ENCODE data around the gene SYCE1. TPM values are rescaled to one million over a fixed set of nuclear protein-coding genes. Genes with fewer than 3 reads are reported as not detected.

Gene SYCE1
- total RNA-seq, 2 donors from 2014 or later = not detected

DNA sequence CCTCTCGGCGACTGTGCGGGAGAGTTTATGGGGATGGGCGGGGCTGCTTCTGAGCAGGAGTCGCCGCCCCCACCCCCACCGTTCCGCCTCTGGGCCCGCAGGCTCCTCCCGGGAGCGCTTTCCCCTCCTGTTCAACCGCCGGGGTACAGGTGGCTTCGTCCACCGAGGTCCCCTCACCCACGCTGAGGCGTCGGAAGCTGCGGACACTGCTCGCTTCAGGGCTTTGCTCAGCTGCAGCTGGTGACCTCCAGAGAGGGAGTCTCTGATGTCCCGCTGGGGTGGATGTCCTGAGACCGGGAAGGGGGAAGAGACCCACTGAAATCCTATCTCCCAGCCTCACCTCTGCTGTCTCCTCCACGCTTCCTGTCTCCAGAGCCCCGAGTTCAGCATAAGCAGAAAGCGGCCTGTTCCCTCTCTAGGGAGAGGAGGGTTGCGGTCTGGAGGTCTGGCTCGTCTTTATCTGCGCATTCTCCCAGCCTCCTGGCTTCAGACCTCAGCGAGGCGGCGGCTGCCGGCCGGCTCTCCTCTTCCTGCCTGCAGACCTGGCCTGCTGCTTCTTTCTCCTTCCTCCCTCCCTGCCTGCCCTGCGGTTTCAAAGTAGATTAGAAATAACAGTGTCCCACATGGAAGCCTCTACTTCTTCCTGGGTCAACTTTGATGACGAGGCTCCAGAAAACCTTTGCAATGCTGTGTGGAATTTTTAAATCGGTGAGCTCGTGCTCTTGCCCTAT lies 36.4 kb downstream of the SYCE1 start:
- Histone ChIP-seq H3K27me3 (peaks cover 32% of the 10 kb centered on the region), H3K9ac (ENCODE audit: low read depth in 2 of 2, low read length in 2 of 2) (no peak overlapping the region), H3K36me3 (no peaks in the 10 kb centered on the region), H3K4me3 (no peak overlapping the region), H3K4me1 (no peaks in the 10 kb centered on the region), H3K9me3 (no peaks in the 10 kb centered on the region), H3K27ac (no peak overlapping the region)
- no peak for DNase-seq
- TF ChIP-seq, protein P1, sequence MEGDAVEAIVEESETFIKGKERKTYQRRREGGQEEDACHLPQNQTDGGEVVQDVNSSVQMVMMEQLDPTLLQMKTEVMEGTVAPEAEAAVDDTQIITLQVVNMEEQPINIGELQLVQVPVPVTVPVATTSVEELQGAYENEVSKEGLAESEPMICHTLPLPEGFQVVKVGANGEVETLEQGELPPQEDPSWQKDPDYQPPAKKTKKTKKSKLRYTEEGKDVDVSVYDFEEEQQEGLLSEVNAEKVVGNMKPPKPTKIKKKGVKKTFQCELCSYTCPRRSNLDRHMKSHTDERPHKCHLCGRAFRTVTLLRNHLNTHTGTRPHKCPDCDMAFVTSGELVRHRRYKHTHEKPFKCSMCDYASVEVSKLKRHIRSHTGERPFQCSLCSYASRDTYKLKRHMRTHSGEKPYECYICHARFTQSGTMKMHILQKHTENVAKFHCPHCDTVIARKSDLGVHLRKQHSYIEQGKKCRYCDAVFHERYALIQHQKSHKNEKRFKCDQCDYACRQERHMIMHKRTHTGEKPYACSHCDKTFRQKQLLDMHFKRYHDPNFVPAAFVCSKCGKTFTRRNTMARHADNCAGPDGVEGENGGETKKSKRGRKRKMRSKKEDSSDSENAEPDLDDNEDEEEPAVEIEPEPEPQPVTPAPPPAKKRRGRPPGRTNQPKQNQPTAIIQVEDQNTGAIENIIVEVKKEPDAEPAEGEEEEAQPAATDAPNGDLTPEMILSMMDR (IDR thresholded peaks at IDR 0.05) = no peak
- intact Hi-C loops (cut with DNase I) = loop anchor here (10.0 kb wide), 2 partner anchors 94 to 204 kb away; no protein-coding TSS in a partner anchor

DNA sequence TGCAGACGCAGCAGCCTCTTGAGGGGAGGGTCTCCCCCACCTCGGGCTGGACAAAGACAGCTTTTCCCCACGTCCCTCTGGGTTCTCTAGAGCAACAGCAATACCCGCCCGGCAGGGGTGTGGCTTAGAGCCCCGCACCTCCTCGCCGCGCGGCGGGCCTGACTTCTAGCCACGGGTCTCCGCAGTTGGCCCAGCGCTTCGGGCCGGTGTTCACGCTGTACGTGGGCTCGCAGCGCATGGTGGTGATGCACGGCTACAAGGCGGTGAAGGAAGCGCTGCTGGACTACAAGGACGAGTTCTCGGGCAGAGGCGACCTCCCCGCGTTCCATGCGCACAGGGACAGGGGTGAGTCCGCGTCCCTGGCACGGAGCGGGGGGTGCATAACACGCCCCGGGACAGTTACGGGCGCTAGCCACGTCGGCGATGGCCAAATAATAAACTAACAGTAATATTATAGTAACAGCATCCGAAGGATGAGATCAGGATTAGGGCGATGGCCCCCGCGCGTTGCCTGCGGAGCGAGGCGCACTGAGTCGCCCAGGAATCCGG lies 37.0 kb downstream of the SYCE1 start:
- H3K4me1 ChIP-seq = no peaks in the 10 kb centered on the region
- intact Hi-C loops (cut with DNase I) = loop anchor here (10.0 kb wide), 2 partner anchors 94 to 204 kb away; no protein-coding TSS in a partner anchor
- H3K36me3 ChIP-seq = no peaks in the 10 kb centered on the region
- no peak overlapping the region for H3K4me3 ChIP-seq
- H3K9me3 ChIP-seq = no peaks in the 10 kb centered on the region
- peaks cover 32% of the 10 kb centered on the region for H3K27me3 ChIP-seq
- TF ChIP-seq, protein P1 (IDR thresholded peaks at IDR 0.05) = no peak
- H3K9ac ChIP-seq (ENCODE audit: low read depth in 2 of 2, low read length in 2 of 2) = no peak overlapping the region
- no peak for DNase-seq
- no peak overlapping the region for H3K27ac ChIP-seq

DNA sequence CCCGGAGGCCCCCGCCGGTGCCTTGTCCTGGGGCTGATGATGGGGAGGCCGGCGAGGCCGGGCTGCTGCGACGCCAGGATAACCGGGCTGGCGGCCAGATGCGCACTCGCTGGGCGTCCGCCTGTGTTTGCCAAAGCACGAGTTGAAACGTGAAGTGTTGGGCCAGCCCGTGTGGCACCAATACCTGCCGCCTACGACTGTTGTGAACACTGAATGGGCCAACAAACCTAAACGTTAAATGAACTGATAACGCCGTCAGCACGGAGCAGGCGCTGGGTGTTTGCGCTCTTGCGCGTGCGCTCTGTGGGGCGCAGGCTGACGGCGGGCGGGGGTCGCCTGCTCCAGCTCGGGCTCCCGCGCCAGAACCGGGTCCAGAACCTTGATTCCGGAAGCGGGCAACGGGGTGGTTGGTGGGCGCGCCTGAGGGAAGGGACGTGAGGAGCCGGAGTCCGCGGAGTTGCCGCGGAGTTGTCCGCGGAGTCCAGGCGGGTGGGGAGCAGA lies 37.6 kb downstream of the SYCE1 start:
- no peak overlapping the region for H3K27ac ChIP-seq
- no peak for DNase-seq

DNA sequence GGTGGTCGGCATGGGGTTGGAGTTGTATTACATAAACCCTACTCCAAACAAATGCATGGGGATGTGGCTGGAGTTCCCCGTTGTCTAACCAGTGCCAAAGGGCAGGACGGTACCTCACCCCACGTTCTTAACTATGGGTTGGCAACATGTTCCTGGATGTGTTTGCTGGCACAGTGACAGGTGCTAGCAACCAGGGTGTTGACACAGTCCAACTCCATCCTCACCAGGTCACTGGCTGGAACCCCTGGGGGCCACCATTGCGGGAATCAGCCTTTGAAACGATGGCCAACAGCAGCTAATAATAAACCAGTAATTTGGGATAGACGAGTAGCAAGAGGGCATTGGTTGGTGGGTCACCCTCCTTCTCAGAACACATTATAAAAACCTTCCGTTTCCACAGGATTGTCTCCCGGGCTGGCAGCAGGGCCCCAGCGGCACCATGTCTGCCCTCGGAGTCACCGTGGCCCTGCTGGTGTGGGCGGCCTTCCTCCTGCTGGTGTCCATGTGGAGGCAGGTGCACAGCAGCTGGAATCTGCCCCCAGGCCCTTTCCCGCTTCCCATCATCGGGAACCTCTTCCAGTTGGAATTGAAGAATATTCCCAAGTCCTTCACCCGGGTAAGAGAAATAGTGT lies 38.3 kb downstream of the SYCE1 start, which contains the start of gene CYP2E1:
Gene CYP2E1 (plus strand): TSS at position 407 of the 632 bp plus-strand sequence. CDS start 33 bp downstream, at position 440.
- Histone ChIP-seq H3K9ac (ENCODE audit: low read depth in 2 of 2, low read length in 2 of 2) (no peak within 1 kb of the TSS), H3K27ac (no peak within 1 kb of the TSS)
- intact Hi-C loops (cut with DNase I) = loop anchor here (10.0 kb wide), 2 partner anchors 92 to 202 kb away; no protein-coding TSS in a partner anchor

More for the DNA sequence above, 37.6 kb downstream of the SYCE1 start:
- no peaks in the 10 kb centered on the region for H3K9me3 ChIP-seq
- TF ChIP-seq, protein P1 (IDR thresholded peaks at IDR 0.05) = no peak
- no peaks in the 10 kb centered on the region for H3K4me1 ChIP-seq
- H3K4me3 ChIP-seq = no peak overlapping the region
- H3K36me3 ChIP-seq = no peaks in the 10 kb centered on the region
- H3K9ac ChIP-seq (ENCODE audit: low read depth in 2 of 2, low read length in 2 of 2) = no peak overlapping the region
- intact Hi-C loops (cut with DNase I) = loop anchor here (10.0 kb wide), 2 partner anchors 93 to 203 kb away; no protein-coding TSS in a partner anchor
- peaks cover 32% of the 10 kb centered on the region for H3K27me3 ChIP-seq

DNA sequence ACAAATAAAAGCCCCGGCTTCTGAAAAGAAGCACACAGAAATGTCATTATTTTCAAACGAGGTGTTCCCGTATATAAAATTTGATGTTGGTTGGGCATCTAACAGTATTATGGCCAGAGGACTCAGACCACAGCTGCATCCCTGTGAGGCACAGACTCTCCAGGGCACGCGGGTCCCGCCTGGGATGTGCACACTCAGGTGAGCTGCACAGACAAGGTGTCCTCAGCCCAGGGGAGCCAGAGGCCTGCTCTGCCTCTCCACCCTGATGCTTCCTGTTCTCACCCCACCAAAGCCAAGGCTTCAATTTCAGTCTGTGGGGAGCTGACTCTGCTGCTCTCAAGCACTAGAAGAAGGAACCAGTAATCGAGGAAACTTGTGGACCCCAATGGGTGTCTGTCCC lies 39.9 kb downstream of the SYCE1 start:
- TF ChIP-seq, protein P1 (IDR thresholded peaks at IDR 0.05) = no peak
- DNase-seq = no peak
- H3K9ac ChIP-seq (ENCODE audit: low read depth in 2 of 2, low read length in 2 of 2) = no peak overlapping the region
- no peaks in the 10 kb centered on the region for H3K9me3 ChIP-seq
- H3K36me3 ChIP-seq = no peaks in the 10 kb centered on the region
- no peak overlapping the region for H3K4me3 ChIP-seq
- H3K27me3 ChIP-seq = peaks cover 32% of the 10 kb centered on the region
- H3K4me1 ChIP-seq = no peaks in the 10 kb centered on the region
- no peak overlapping the region for H3K27ac ChIP-seq
- intact Hi-C loops (cut with DNase I) = loop anchor here (10.0 kb wide), 2 partner anchors 91 to 201 kb away; no protein-coding TSS in a partner anchor

More for the DNA sequence above, 38.3 kb downstream of the SYCE1 start, which contains the start of gene CYP2E1:
- H3K9me3 ChIP-seq = no peaks in the 10 kb centered on the region
- H3K4me1 ChIP-seq = no peaks in the 10 kb centered on the region
- H3K27me3 ChIP-seq = peaks cover 32% of the 10 kb centered on the region
- TF ChIP-seq, protein P1 (IDR thresholded peaks at IDR 0.05) = no peak
- H3K4me3 ChIP-seq = no peak within 1 kb of the TSS
- no peaks in the 10 kb centered on the region for H3K36me3 ChIP-seq
- DNase-seq = no peak
